Retinal pigment epithelial cell (primary cell): ENCODE data around the gene KIF26B.
A peak's percentile ranks its signal among the peaks of the same experiment; 100 is the strongest.

Experiments used
- DNase-seq: peaks from one replicate; pipeline ENCODE4 v3.0.0-alpha.2; 2010; ENCODE audit warnings: low read depth
- H3K4me3 ChIP-seq: 2 replicates; pipeline ENCODE4 v1.5.1; 2011; ENCODE audit warnings: mild to moderate bottlenecking, low read length, control low read depth, moderate library complexity
- TF ChIP-seq, protein P1 (sequence below): conservative IDR thresholded peaks from 2 replicates; pipeline ENCODE4 v1.5.1; 2011; ENCODE audit warnings: low read depth, low read length, control low read depth, inconsistent platforms

The KIF26B gene

DNA sequence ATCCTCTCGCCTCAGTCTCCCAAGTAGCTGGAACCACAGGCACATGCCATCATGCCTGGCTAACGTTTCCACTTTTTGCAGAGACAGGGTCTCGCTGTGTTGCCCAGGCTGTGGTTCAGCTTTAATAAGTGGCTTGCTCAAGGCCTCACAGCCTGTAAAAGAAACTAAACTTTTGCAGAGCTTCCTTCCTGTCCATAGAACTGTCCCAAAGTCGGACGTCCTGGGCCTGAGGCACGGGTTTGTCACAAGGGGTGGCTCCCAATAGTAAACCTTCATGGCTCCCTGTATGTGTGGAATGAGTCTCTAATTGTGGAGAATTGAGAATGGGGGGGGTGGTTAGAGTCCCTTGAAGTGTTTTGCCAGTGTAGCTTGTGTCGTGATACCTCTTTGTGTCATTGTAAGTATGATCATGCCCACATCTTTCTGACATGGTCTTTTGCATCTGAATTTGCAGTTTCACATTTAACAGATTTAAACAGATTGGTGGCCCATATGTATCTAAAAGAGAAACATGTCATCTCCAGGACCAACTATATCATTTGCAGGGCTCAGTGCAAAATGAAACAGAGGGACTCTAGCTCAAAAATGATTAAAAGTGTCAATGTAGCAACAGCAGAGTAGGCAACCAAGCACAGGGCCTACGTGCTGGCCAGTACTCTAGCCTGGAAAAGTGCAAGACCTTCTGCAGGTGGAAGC, 332.1 kb downstream of the KIF26B start:
- no peak overlapping the region for H3K4me3 ChIP-seq
- DNase-seq = no peak
- TF ChIP-seq, protein P1, sequence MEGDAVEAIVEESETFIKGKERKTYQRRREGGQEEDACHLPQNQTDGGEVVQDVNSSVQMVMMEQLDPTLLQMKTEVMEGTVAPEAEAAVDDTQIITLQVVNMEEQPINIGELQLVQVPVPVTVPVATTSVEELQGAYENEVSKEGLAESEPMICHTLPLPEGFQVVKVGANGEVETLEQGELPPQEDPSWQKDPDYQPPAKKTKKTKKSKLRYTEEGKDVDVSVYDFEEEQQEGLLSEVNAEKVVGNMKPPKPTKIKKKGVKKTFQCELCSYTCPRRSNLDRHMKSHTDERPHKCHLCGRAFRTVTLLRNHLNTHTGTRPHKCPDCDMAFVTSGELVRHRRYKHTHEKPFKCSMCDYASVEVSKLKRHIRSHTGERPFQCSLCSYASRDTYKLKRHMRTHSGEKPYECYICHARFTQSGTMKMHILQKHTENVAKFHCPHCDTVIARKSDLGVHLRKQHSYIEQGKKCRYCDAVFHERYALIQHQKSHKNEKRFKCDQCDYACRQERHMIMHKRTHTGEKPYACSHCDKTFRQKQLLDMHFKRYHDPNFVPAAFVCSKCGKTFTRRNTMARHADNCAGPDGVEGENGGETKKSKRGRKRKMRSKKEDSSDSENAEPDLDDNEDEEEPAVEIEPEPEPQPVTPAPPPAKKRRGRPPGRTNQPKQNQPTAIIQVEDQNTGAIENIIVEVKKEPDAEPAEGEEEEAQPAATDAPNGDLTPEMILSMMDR = no peak

- no peak overlapping the region for H3K4me3 ChIP-seq
- TF ChIP-seq, protein P1 = no peak
- no peak for DNase-seq
Measured at GRCh38 chr1:245488346-245489129, 333.8 kb downstream of the KIF26B start.

DNA sequence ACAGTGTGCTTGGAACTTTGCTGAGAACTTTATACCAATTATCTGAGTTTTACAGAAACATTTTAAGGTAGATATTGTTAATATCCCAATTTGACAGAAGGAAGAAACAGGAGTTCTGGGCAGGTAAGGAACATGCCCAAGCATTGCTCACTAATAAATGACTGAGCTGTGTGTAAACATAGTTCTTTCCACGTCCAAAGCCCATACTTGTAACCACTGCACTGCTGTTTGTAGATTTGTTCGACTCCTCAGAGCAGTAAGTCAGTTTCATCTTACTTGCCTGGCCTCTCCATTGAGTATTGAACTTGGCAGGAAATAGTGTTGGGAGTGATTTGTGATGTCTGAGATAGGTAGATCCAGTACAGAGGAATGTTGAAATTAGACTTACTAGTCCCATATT, 335.1 kb downstream of the KIF26B start:
- no peak overlapping the region for H3K4me3 ChIP-seq
- TF ChIP-seq, protein P1 = no peak
- DNase-seq = no peak

GRCh38 chr1:245493029-245493428, 338.2 kb downstream of the KIF26B start:
- H3K4me3 ChIP-seq = no peak overlapping the region
- no peak for DNase-seq
- TF ChIP-seq, protein P1 = peak; percentile 23

GRCh38 chr1:245495681-245496080, 340.9 kb downstream of the KIF26B start:
- TF ChIP-seq, protein P1 = no peak
- no peak overlapping the region for H3K4me3 ChIP-seq
- no peak for DNase-seq

DNA sequence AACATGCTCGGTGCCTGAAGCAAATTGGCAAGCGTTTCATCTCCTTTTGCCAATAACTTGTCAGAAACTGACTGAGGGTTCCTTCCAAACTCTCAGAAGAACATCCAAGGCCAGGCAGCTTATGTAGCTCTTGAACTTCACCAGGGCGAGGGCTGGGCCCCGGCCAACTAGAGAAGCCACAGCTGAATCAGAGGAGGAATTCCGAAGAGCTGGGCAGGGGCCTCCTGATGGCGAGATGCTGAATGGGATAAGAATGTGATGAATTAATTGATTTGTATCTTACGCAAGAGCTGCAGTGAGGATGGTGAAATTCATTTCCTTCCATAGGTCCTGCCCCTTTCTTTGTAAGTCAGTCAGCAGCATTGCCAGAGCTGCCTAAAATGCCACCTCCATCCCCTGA, 345.8 kb downstream of the KIF26B start:
- TF ChIP-seq, protein P1 = no peak
- peak; percentile 22 for DNase-seq
- H3K4me3 ChIP-seq = no peak overlapping the region

GRCh38 chr1:245501633-245502032, 346.8 kb downstream of the KIF26B start:
- no peak for DNase-seq
- H3K4me3 ChIP-seq = no peak overlapping the region
- TF ChIP-seq, protein P1 = no peak
